CD4-positive, alpha-beta T cell (primary cell): ENCODE data around the gene PSG2. TPM values are rescaled to one million over a fixed set of nuclear protein-coding genes. Genes with fewer than 3 reads are reported as not detected.
"Not testable (repeated sequence)": the region's sequence is repeated elsewhere in the genome, so short reads cannot be mapped to it uniquely, and the experiment has no call there.

Experiments used
- ATAC-seq: fragments of 200-7000 bp; cut with Tn5 transposase; one replicate; pipeline ENCODE4 v1.10.0; 2022; ENCODE audit warnings: mild to moderate bottlenecking; ENCODE audit not compliant: poor library complexity
- CTCF ChIA-PET: fragments of 350-600 bp; sonication (Branson Sonifier 250); formaldehyde crosslinking; loops from one replicate; lab custom pipeline; 2021; ENCODE audit warnings: antibody characterized with exemption, inconsistent platforms; lab: Charles Lee
- POLR2A ChIA-PET: fragments of 350-600 bp; sonication (Branson Sonifier 250); formaldehyde crosslinking; loops from one replicate; lab custom pipeline; 2021; ENCODE audit warnings: antibody characterized with exemption, inconsistent platforms; lab: Charles Lee
- DNase-seq, 14 experiments: peaks; one replicate each; pipeline ENCODE4 v3.0.0-alpha.2; 2013 to 2020; ENCODE audit warnings: mixed read lengths in 2 of 14
- H3K27ac ChIP-seq, 2 donors: one replicate each; pipeline versions ENCODE4 v1.5.1 to v1.7.0; 2013; ENCODE audit warnings: low read length in 2 of 2, low read depth in 1 of 2, mild to moderate bottlenecking in 1 of 2
- H3K27me3 ChIP-seq, 2 experiments: 1 replicate in 1 of 2; 2 replicates in 1 of 2; pipeline versions ENCODE4 v1.6.1 to v1.7.0; 2013; ENCODE audit warnings: low read length in 2 of 2, control low read depth in 1 of 2, mild to moderate bottlenecking in 1 of 2, moderate library complexity in 1 of 2; ENCODE audit not compliant: insufficient read depth in 2 of 2, control insufficient read depth in 1 of 2
- H3K36me3 ChIP-seq: one replicate; pipeline ENCODE4 v1.6.1; 2013; ENCODE audit warnings: low read length, control low read depth; ENCODE audit not compliant: insufficient read depth
- H3K4me1 ChIP-seq: one replicate; pipeline ENCODE4 v1.6.1; 2013; ENCODE audit warnings: low read length, control low read depth; ENCODE audit not compliant: insufficient read depth
- H3K4me3 ChIP-seq: one replicate; pipeline ENCODE4 v1.5.1; 2013; ENCODE audit warnings: mild to moderate bottlenecking, low read length, moderate library complexity
- H3K9me3 ChIP-seq, 2 experiments: 1 replicate in 1 of 2; 2 replicates in 1 of 2; pipeline versions ENCODE4 v1.6.1 to v1.7.0; 2013; ENCODE audit warnings: low read length in 2 of 2, mild to moderate bottlenecking in 2 of 2, control low read depth in 1 of 2, moderate library complexity in 1 of 2; ENCODE audit not compliant: control insufficient read depth in 1 of 2, insufficient read depth in 1 of 2
- H3K27ac Mint-ChIP-seq: one replicate; pipeline ENCODE4 v1.8.0; 2020; ENCODE audit warnings: mixed read lengths
- H3K27me3 Mint-ChIP-seq: one replicate; pipeline ENCODE4 v1.8.0; 2021; ENCODE audit warnings: mixed read lengths
- H3K36me3 Mint-ChIP-seq: one replicate; pipeline ENCODE4 v1.8.0; 2021; ENCODE audit warnings: low read depth, mixed read lengths
- H3K4me1 Mint-ChIP-seq: one replicate; pipeline ENCODE4 v1.8.0; 2021; ENCODE audit warnings: low read depth, mixed read lengths
- H3K4me3 Mint-ChIP-seq: one replicate; pipeline ENCODE4 v1.8.0; 2020; ENCODE audit warnings: mild to moderate bottlenecking, mixed read lengths
- H3K9me3 Mint-ChIP-seq: one replicate; pipeline ENCODE4 v1.8.0; 2020; ENCODE audit warnings: mixed read lengths
- intact Hi-C, 2 experiments: fragments of 100-400 bp; cut with DNase I in 1 of 2; cut with micrococcal nuclease in 1 of 2; formaldehyde crosslinking; loops; one replicate each; pipeline versions ENCODE4 v1.15.1 to v1.9.0; 2023 to 2025; cut with DNase I, micrococcal nuclease
- polyA plus RNA-seq, 2 donors: library from polyadenylated mRNA; unstranded; fragments of 120-200 nt; gene quantifications; one replicate each; pipeline ENCODE4 v1.2.1, GENCODE V29; 2013
- total RNA-seq, 174 experiments: library from RNA in 2 of 174; stranded (reverse) in 2 of 174; gene quantifications; one replicate each; pipeline ENCODE4 v1.2.3 and lab custom pipeline; 2021 to 2026
- TF ChIP-seq, protein P1 (sequence below): fragments of 200-600 bp; IDR thresholded peaks from one replicate; pipeline ENCODE4 v1.8.0; 2022; ENCODE audit warnings: antibody characterized with exemption, mild to moderate bottlenecking

The PSG2 gene
- total RNA-seq (not detected), total RNA-seq (lab: John Stamatoyannopoulos, UW) (0 to 0.08 (median 0) reads per million in 172 experiments)
- polyA plus RNA-seq (2013, experiment 1 of 2), result not detected
- not detected for polyA plus RNA-seq (2013, experiment 2 of 2)

DNA sequence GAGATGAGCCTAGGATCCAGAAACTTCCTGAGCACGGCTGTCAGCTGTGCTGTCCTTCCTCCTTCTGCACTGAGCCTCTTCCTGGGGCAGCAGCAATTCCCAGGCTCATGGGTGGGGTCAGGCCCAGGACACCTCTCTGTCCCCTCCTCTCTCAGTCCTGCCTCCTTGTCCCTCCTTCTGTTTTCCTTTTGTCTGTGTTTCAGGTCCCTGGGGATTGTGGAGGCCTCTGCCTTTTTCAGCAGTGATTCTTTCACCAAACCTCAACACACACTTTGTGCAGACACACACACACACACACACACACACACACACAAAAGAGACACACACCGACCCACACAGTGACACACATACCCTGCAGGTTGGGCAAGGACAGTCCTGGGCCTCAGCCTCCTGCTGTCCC, at the start of gene PSG2:
Gene PSG2 (minus strand): TSS at position 101 of the 400 bp plus-strand sequence. CDS start 132 bp downstream, outside the sequence.
- H3K27ac ChIP-seq, H3K27me3 ChIP-seq, H3K9me3 Mint-ChIP-seq, H3K4me1 ChIP-seq, H3K27ac Mint-ChIP-seq, H3K36me3 ChIP-seq, CTCF ChIA-PET, intact Hi-C loops, H3K9me3 ChIP-seq, DNase-seq, H3K4me3 Mint-ChIP-seq, H3K36me3 Mint-ChIP-seq, H3K4me1 Mint-ChIP-seq, ATAC-seq, POLR2A ChIA-PET, H3K4me3 ChIP-seq: not testable (repeated sequence)
- peaks cover 27% of the 10 kb centered on the region for H3K27me3 Mint-ChIP-seq

DNA sequence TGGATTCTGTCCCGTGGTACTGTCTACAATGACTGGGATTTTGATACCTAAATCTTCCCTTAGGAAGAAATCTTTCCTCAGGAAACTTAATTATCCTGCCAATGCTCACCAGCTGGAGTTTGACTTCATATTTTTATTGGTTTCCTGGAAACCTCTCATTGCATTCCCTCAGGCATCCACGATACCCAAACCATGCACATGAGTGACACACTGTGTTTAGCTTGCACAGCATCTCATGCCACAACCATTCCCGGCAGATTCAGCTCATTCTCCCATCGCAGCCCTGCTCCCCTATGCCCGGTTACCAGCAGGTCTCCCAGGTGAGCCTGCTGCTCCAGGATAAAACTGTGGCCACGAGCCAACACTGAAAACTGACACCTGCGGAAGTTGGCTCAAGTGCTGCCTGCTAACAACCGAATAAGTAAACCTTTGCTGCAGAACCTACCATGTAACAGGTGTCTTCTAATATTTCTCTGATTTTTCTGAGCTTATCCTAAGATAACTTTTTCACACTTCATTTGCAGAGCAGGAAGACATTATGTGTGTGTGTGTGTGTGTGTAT, 48.9 kb upstream of the PSG2 start:
- H3K36me3 Mint-ChIP-seq, H3K4me1 Mint-ChIP-seq, H3K36me3 ChIP-seq, POLR2A ChIA-PET, H3K27ac Mint-ChIP-seq, intact Hi-C loops, ATAC-seq, DNase-seq, H3K9me3 Mint-ChIP-seq, H3K9me3 ChIP-seq, CTCF ChIA-PET, H3K27ac ChIP-seq, H3K4me1 ChIP-seq, H3K4me3 Mint-ChIP-seq, H3K4me3 ChIP-seq, H3K27me3 ChIP-seq: not testable (repeated sequence)
- peaks cover 16% of the 10 kb centered on the region for H3K27me3 Mint-ChIP-seq

DNA sequence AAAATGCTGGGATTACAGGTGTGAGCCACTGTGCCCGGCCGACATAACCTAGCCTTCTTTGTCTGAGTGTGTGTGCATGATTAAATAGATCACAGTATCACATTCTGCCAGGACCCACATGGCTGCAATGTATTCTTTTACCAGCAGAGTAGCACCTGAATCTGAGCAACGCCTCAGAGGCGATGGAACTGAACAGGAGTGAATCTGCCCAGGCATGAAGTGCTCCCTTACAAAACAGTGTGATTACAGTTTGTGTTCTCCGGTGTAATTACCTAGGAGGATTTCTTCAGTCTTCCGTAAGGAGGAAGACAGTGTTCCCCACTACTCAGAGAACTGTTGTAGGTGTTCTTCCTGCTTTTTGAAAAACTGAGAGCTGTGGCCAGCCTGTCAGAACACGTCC, 46.7 kb upstream of the PSG2 start:
- intact Hi-C loops, H3K27ac Mint-ChIP-seq, H3K9me3 ChIP-seq, ATAC-seq, H3K4me3 Mint-ChIP-seq, DNase-seq, H3K27me3 ChIP-seq, H3K4me3 ChIP-seq, H3K27ac ChIP-seq, H3K36me3 ChIP-seq, H3K4me1 ChIP-seq, H3K9me3 Mint-ChIP-seq, H3K4me1 Mint-ChIP-seq, POLR2A ChIA-PET, H3K36me3 Mint-ChIP-seq, CTCF ChIA-PET: not testable (repeated sequence)
- H3K27me3 Mint-ChIP-seq, result peaks cover 16% of the 10 kb centered on the region

DNA sequence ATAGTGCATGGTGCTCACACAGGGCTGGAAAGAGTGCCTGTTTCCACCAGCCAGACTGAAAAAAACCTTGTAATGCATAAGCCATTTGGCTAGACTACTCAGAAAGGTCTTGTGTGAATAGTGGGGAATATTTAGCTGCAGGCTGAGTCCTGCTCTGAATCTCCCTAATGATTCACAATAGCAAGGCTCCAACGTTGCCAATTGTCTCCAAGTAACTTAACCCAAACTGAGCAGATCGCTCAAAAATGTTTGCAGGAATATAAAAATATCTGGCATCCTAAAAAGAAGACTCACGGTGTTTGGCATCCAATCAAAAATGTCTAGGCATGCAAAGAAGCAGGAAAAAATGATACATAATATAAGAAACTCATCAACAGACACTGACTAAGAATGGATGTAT, 44.8 kb upstream of the PSG2 start:
- intact Hi-C loops, result not testable (repeated sequence)

DNA sequence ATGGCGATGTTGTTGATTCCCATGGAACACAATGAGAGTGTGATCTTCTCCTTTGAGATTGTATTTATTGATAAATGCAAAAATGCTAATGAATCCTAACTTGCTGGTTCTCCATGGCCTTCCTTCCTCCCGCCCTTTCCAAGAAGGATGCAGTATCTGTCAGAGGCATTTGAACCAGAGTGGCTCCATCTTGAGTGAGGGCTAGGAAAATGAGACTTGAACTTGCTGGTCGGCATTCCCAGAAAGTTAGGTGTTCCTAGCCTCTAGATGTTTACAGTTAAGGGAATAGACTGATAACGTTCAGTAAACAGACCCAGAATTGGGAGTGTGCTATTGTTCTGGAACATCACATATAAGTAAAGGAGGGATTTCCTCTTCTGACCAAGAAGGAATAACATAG, 44.2 kb upstream of the PSG2 start:
- Mint-ChIP-seq H3K27me3 (peaks cover 5% of the 10 kb centered on the region), H3K4me3 (no peak overlapping the region), H3K4me1 (no peaks in the 10 kb centered on the region), H3K27ac (no peak overlapping the region), H3K36me3 (no peaks in the 10 kb centered on the region), H3K9me3 (peaks cover 7% of the 10 kb centered on the region)
- Histone ChIP-seq H3K27ac (no peak overlapping the region), H3K27me3 (no peaks in the 10 kb centered on the region), H3K36me3 (no peaks in the 10 kb centered on the region), H3K4me3 (no peak overlapping the region), H3K9me3 (no peaks in the 10 kb centered on the region), H3K4me1 (no peaks in the 10 kb centered on the region)
- DNase-seq (no peak), ATAC-seq (no peak)
- ChIA-PET POLR2A (no interaction called here), CTCF (no interaction called here)
- intact Hi-C loops, result no loop called here
- TF ChIP-seq, protein P1, sequence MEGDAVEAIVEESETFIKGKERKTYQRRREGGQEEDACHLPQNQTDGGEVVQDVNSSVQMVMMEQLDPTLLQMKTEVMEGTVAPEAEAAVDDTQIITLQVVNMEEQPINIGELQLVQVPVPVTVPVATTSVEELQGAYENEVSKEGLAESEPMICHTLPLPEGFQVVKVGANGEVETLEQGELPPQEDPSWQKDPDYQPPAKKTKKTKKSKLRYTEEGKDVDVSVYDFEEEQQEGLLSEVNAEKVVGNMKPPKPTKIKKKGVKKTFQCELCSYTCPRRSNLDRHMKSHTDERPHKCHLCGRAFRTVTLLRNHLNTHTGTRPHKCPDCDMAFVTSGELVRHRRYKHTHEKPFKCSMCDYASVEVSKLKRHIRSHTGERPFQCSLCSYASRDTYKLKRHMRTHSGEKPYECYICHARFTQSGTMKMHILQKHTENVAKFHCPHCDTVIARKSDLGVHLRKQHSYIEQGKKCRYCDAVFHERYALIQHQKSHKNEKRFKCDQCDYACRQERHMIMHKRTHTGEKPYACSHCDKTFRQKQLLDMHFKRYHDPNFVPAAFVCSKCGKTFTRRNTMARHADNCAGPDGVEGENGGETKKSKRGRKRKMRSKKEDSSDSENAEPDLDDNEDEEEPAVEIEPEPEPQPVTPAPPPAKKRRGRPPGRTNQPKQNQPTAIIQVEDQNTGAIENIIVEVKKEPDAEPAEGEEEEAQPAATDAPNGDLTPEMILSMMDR, result no peak

More for the DNA sequence above, 44.8 kb upstream of the PSG2 start:
- H3K27ac ChIP-seq, H3K36me3 Mint-ChIP-seq, H3K36me3 ChIP-seq, H3K27ac Mint-ChIP-seq, H3K9me3 ChIP-seq, H3K9me3 Mint-ChIP-seq, CTCF ChIA-PET, H3K27me3 ChIP-seq, H3K27me3 Mint-ChIP-seq, H3K4me1 ChIP-seq, DNase-seq, ATAC-seq, H3K4me1 Mint-ChIP-seq, POLR2A ChIA-PET, H3K4me3 ChIP-seq, H3K4me3 Mint-ChIP-seq: not testable (repeated sequence)
